A549 (cell line): Measurements from ENCODE around the gene NCOA5.

ENCODE experiments used
- KDM1A ChIP-seq: fragments of 200-600 bp; sonication (generic); IDR thresholded peaks from 2 replicates; pipeline ENCODE4 v1.6.1; 2016; ENCODE audit warnings: low read depth, mild to moderate bottlenecking
- RCOR1 ChIP-seq: fragments of 150-350 bp; IDR thresholded peaks from 2 replicates; pipeline ENCODE4 v1.6.1; 2014; ENCODE audit warnings: antibody characterized with exemption, low read length, low read depth
- TF ChIP-seq, protein P1 (sequence below): fragments of 200-600 bp; sonication (generic); IDR thresholded peaks from 2 replicates; pipeline ENCODE4 v1.6.1; 2016; ENCODE audit warnings: antibody characterized with exemption, mild to moderate bottlenecking, moderate library complexity

DNA sequence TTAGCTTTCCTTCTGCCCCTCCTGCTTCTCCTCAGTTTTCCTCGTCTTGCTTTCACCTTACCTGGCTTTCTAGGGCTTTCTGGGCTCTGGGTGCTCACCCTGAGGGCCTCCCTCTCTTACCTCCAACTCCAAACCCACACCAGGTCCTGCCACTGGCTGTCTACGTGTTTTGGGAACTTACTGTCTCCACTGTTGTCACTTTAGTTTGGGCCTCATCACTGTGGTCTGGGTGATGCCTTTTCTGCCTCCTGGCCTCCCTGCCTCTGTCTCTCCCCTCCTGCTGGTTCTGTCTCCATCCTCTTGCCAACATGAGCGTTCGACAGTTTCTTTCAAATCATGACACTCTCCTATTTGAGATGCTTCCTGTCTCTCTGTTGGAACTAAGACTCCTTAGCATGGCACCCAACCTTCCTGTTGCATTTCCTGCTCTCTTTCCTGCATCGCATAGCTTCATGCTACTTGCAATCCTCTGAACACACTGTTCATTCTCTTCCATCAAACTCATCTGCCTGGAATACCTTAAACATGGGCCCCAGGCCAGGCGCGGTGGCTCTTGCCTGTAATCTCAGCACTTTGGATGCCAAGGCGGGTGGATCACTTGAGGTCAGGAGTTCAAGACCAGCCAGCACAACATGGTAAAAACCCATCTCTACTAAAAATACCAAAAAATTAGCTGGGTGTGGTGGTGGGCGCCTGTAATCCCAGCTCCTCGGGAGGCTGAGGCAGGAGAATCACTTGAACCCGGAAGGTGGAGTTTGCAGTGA lies 33.9 kb upstream of the NCOA5 start:
- TF ChIP-seq, protein P1, sequence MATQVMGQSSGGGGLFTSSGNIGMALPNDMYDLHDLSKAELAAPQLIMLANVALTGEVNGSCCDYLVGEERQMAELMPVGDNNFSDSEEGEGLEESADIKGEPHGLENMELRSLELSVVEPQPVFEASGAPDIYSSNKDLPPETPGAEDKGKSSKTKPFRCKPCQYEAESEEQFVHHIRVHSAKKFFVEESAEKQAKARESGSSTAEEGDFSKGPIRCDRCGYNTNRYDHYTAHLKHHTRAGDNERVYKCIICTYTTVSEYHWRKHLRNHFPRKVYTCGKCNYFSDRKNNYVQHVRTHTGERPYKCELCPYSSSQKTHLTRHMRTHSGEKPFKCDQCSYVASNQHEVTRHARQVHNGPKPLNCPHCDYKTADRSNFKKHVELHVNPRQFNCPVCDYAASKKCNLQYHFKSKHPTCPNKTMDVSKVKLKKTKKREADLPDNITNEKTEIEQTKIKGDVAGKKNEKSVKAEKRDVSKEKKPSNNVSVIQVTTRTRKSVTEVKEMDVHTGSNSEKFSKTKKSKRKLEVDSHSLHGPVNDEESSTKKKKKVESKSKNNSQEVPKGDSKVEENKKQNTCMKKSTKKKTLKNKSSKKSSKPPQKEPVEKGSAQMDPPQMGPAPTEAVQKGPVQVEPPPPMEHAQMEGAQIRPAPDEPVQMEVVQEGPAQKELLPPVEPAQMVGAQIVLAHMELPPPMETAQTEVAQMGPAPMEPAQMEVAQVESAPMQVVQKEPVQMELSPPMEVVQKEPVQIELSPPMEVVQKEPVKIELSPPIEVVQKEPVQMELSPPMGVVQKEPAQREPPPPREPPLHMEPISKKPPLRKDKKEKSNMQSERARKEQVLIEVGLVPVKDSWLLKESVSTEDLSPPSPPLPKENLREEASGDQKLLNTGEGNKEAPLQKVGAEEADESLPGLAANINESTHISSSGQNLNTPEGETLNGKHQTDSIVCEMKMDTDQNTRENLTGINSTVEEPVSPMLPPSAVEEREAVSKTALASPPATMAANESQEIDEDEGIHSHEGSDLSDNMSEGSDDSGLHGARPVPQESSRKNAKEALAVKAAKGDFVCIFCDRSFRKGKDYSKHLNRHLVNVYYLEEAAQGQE, result no peak
- no peak for TF ChIP-seq KDM1A
- no peak for TF ChIP-seq RCOR1
